Vagina (tissue), 2 donors: ENCODE measurements around the gene SLC6A1. TPM values are rescaled to one million over a fixed set of nuclear protein-coding genes. Genes with fewer than 3 reads are reported as not detected.

ENCODE experiments used
- DNase-seq, 2 donors: peaks; one replicate each; pipeline ENCODE4 v3.0.0-alpha.2; 2017; ENCODE audit errors: extremely low spot score in 2 of 2
- H3K27ac ChIP-seq: fragments of 200-600 bp; sonication (generic); one replicate; pipeline ENCODE4 v1.5.1; 2019
- H3K27me3 ChIP-seq: fragments of 200-600 bp; sonication (generic); one replicate; pipeline ENCODE4 v1.5.1; 2019
- H3K36me3 ChIP-seq, 2 donors: fragments of 200-600 bp; sonication (generic); one replicate each; pipeline ENCODE4 v1.5.1; 2017 to 2019
- H3K4me1 ChIP-seq: fragments of 200-600 bp; sonication (generic); one replicate; pipeline ENCODE4 v1.5.1; 2019
- H3K4me3 ChIP-seq, 2 donors: fragments of 200-600 bp; sonication (generic); 1 replicate in 1 of 2; 2 replicates in 1 of 2; pipeline ENCODE4 v1.5.1; 2016 to 2019
- H3K9me3 ChIP-seq: fragments of 200-600 bp; sonication (generic); one replicate; pipeline ENCODE4 v1.5.1; 2019
- POLR2A ChIP-seq, 2 donors: fragments of 450-650 bp; IDR thresholded peaks; one replicate each; pipeline ENCODE4 v1.6.1; 2017; ENCODE audit warnings: antibody characterized with exemption in 2 of 2, mild to moderate bottlenecking in 2 of 2, moderate library complexity in 2 of 2
- POLR2AphosphoS5 ChIP-seq, 2 donors: sonication (generic); formaldehyde crosslinking; IDR thresholded peaks; one replicate each; pipeline ENCODE4 v1.9.0; 2017; ENCODE audit warnings: antibody characterized with exemption in 2 of 2, mild to moderate bottlenecking in 2 of 2, low read depth in 1 of 2; ENCODE audit not compliant: insufficient read depth in 1 of 2
- intact Hi-C: fragments of 100-400 bp; cut with DNase I; formaldehyde crosslinking; loops from one replicate; pipeline ENCODE4 v1.15.1; 2023
- total RNA-seq: library from RNA; depleted of rRNA; stranded (reverse); fragments of >200 nt; gene quantifications from one replicate; pipeline ENCODE4 v1.2.3, GENCODE V29; 2016
- TF ChIP-seq, protein P1 (sequence below), 3 experiments: fragments of 450-650 bp in 2 of 3; fragments of 200-600 bp in 1 of 3; sonication (generic) in 1 of 3; IDR thresholded peaks; one replicate each; pipeline ENCODE4 v1.5.1; 2017 to 2019; ENCODE audit warnings: antibody characterized with exemption in 3 of 3, mild to moderate bottlenecking in 2 of 3, moderate library complexity in 2 of 3

The SLC6A1 gene
- total RNA-seq, 1 donor from 2014 or later: 2.0 TPM

DNA sequence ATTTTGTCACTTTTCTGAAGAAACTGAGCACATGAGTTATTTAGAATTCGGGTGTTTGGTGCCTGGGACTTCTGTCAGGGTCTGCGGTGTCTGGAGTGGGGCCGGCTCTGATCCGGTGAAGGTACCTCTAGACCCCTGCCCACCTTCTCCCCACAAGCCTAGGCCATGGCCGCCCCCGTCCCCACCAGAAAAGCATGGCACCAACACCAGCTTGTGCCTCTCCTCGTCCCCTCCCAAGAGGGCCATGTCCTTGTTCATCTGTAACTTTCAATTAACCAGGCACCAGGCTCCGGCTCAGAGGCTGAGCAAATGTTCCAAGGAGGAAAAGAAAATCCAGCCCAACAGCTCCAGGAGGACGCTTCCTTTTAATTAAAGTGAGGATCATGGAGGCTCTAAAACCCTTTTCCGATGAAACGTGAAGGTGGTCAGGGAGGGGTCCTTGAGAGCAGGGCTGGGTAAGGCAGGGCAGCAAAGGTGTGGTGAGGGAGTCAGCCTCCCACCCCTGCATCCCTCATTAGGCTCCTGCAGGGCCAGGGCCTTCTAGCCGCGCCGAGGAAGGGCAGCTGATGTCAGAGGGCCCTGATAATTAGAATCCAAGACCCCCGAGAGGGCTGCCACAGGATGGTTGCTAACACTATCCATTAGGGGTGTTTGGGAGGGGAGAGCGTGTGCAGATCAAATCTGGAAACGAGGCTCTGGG is 62.3 kb downstream of the SLC6A1 start:
- no peak for TF ChIP-seq POLR2AphosphoS5 (IDR thresholded peaks at IDR 0.05; ENCODE audit: insufficient read depth in 1 of 2, low read depth in 1 of 2)
- TF ChIP-seq POLR2A (IDR thresholded peaks at IDR 0.05): no peak
- TF ChIP-seq, protein P1, sequence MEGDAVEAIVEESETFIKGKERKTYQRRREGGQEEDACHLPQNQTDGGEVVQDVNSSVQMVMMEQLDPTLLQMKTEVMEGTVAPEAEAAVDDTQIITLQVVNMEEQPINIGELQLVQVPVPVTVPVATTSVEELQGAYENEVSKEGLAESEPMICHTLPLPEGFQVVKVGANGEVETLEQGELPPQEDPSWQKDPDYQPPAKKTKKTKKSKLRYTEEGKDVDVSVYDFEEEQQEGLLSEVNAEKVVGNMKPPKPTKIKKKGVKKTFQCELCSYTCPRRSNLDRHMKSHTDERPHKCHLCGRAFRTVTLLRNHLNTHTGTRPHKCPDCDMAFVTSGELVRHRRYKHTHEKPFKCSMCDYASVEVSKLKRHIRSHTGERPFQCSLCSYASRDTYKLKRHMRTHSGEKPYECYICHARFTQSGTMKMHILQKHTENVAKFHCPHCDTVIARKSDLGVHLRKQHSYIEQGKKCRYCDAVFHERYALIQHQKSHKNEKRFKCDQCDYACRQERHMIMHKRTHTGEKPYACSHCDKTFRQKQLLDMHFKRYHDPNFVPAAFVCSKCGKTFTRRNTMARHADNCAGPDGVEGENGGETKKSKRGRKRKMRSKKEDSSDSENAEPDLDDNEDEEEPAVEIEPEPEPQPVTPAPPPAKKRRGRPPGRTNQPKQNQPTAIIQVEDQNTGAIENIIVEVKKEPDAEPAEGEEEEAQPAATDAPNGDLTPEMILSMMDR (IDR thresholded peaks at IDR 0.05): no peak
- Histone ChIP-seq H3K4me1 (no peaks in the 10 kb centered on the region), H3K27ac (no peak overlapping the region), H3K4me3 (no peak overlapping the region), H3K36me3 (no peaks in the 10 kb centered on the region), H3K27me3 (no peaks in the 10 kb centered on the region), H3K9me3 (no peaks in the 10 kb centered on the region)
- no peak for DNase-seq
- intact Hi-C loops: no loop called here

DNA sequence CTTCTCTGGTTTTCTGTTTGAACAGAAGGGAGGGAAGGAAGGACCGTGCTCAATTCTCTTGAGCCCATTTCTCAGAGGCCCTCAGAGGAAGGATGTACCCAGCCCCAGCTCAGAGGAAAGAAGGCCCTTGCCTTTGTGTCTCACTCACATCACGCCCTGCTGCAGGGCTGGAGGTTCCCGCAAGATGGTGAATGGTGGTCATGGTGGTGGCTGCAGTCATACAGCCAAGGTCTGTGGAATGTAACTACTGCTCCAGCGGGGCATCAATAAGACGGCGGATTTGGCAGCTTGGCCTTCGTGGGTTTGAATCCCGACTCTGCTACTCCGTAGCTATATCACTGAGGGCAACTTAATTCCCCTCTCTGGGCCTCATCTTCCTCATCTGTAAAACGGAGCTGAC is 62.9 kb downstream of the SLC6A1 start:
- H3K9me3 ChIP-seq: no peaks in the 10 kb centered on the region
- peaks cover 2% of the 10 kb centered on the region for H3K4me1 ChIP-seq
- no peak for TF ChIP-seq POLR2A (IDR thresholded peaks at IDR 0.05)
- TF ChIP-seq, protein P1 (IDR thresholded peaks at IDR 0.05): no peak
- TF ChIP-seq POLR2AphosphoS5 (IDR thresholded peaks at IDR 0.05; ENCODE audit: insufficient read depth in 1 of 2, low read depth in 1 of 2): no peak
- intact Hi-C loops: no loop called here
- no peaks in the 10 kb centered on the region for H3K36me3 ChIP-seq
- H3K4me3 ChIP-seq: no peak overlapping the region
- H3K27me3 ChIP-seq: no peaks in the 10 kb centered on the region
- H3K27ac ChIP-seq: no peak overlapping the region
- DNase-seq: no peak

- intact Hi-C loops: no loop called here
- no peak for DNase-seq
- H3K27ac ChIP-seq: no peak overlapping the region
Observed at GRCh38 chr3:11056531-11057050, 64.0 kb downstream of the SLC6A1 start.

DNA sequence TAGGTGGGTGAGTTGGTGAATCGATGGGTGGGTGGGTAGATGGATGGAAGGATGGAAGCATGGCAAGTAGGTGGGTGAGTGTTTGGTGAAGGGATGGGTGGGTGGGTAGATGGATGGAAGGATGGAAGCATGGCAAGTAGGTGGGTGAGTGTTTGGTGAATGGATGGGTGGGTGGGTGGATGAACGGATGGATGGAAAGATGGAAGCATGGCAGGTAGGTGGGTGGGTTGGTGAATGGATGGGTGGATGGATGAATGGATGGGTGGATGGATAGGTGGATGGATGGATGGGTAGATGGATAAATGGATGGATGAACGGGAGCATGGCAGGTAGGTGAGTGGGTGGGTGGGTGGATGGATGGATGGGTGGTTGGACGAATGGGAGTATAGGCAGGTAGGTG is 65.1 kb downstream of the SLC6A1 start:
- no peak overlapping the region for H3K4me3 ChIP-seq
- H3K4me1 ChIP-seq: peaks cover 4% of the 10 kb centered on the region
- H3K36me3 ChIP-seq: no peaks in the 10 kb centered on the region
- TF ChIP-seq POLR2AphosphoS5 (IDR thresholded peaks at IDR 0.05; ENCODE audit: insufficient read depth in 1 of 2, low read depth in 1 of 2): no peak
- TF ChIP-seq, protein P1 (IDR thresholded peaks at IDR 0.05): no peak
- TF ChIP-seq POLR2A (IDR thresholded peaks at IDR 0.05): no peak
- H3K27ac ChIP-seq: no peak overlapping the region
- no peak for DNase-seq
- H3K27me3 ChIP-seq: no peaks in the 10 kb centered on the region
- no peaks in the 10 kb centered on the region for H3K9me3 ChIP-seq
- intact Hi-C loops: loop anchor here (2.0 kb wide), 1 partner anchor 107 kb away; no protein-coding TSS in a partner anchor

More at GRCh38 chr3:11056531-11057050, 64.0 kb downstream of the SLC6A1 start:
- Histone ChIP-seq H3K4me1 (peaks cover 4% of the 10 kb centered on the region), H3K27me3 (no peaks in the 10 kb centered on the region), H3K4me3 (no peak overlapping the region), H3K9me3 (no peaks in the 10 kb centered on the region), H3K36me3 (no peaks in the 10 kb centered on the region)
- no peak for TF ChIP-seq POLR2A (IDR thresholded peaks at IDR 0.05)

GRCh38 chr3:11059090-11059798 is 66.7 kb downstream of the SLC6A1 start:
- Histone ChIP-seq H3K27me3 (no peaks in the 10 kb centered on the region), H3K4me1 (peaks cover 4% of the 10 kb centered on the region), H3K9me3 (no peaks in the 10 kb centered on the region), H3K4me3 (no peak overlapping the region), H3K36me3 (no peaks in the 10 kb centered on the region), H3K27ac (no peak overlapping the region)
- intact Hi-C loops: loop anchor here (2.0 kb wide), 1 partner anchor 108 kb away; no protein-coding TSS in a partner anchor
- no peak for DNase-seq
- no peak for TF ChIP-seq POLR2A (IDR thresholded peaks at IDR 0.05)
- TF ChIP-seq POLR2AphosphoS5 (IDR thresholded peaks at IDR 0.05; ENCODE audit: insufficient read depth in 1 of 2, low read depth in 1 of 2): no peak
- TF ChIP-seq, protein P1 (IDR thresholded peaks at IDR 0.05): peak; percentile 77 to 80 (median 78)
